GM18517 (cell line): ENCODE measurements around the gene SDCBP2.
A peak's percentile ranks its signal among the peaks of the same experiment; 100 is the strongest.

ENCODE experiments used
- ATAC-seq: cut with Tn5 transposase; IDR thresholded peaks from one replicate; pipeline ENCODE4 v1.9.1; 2021; ENCODE audit warnings: mild to moderate bottlenecking, moderate library complexity; ENCODE audit not compliant: unreplicated experiment

The SDCBP2 gene

GRCh38 chr20:1331801-1332453, 3.0 kb upstream of the SDCBP2 start:
- no peak for ATAC-seq

GRCh38 chr20:1331101-1331500, 2.2 kb upstream of the SDCBP2 start:
- ATAC-seq: no peak

DNA sequence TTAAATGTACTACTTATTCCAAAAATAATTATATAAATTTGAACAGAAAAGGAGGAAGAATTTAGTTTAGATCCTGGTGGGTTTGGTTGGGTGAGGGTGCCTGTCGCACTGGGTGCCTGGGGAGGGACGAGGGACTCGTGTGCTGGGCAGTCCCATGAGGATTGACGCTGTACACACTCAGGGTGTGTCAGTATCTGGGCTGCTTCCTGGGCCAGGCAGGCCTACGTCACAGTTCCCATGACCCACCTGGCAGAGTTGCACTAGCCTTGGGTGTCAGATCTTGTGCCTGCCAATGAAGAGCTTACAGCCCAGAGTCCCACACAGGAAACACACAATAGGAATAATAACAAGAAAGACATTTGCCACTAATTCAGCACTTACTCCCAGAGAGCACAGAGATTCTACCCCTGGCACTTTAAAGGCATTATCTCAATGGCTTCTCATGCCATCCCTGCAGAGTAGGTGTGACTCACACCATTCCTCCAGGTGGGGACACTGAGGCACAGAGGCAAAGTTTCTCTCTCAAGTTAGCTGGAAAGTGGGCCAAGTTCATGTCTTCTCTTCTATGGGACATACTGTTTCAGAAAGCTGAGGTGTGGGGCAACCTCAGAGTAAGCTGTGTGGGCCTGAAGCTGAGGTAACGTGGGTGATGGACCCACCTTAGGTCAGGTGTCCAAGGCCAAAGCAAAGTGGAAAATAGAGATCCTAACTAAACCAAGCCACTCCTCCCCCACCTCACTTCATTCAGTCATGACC, 1.3 kb upstream of the SDCBP2 start:
- ATAC-seq: no peak

- ATAC-seq: no peak
These were observed 886 bp downstream of the SDCBP2 start for GRCh38 chr20:1327827-1328679.

DNA sequence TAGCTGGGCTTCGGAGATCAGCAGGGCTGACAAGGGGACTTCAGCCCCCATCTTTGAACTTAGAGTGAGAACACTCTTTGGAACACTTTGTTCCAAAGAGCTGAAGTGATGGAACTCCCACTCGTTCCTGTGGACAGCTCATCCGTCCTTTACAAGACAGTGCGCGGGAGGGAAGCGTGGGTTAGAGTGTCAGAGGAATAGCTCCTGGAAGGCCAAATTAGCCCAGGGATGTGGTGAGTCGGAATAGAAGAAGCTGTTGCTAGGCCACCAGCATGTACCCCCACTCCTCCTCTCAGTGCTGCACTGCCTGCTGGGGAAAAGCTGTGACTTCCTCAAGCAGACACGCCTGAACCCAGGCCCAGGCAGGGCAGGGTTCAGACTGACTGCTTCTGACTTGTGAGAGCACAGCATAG, 1.7 kb downstream of the SDCBP2 start:
- no peak for ATAC-seq

GRCh38 chr20:1326031-1326930, 2.7 kb downstream of the SDCBP2 start:
- ATAC-seq: no peak

DNA sequence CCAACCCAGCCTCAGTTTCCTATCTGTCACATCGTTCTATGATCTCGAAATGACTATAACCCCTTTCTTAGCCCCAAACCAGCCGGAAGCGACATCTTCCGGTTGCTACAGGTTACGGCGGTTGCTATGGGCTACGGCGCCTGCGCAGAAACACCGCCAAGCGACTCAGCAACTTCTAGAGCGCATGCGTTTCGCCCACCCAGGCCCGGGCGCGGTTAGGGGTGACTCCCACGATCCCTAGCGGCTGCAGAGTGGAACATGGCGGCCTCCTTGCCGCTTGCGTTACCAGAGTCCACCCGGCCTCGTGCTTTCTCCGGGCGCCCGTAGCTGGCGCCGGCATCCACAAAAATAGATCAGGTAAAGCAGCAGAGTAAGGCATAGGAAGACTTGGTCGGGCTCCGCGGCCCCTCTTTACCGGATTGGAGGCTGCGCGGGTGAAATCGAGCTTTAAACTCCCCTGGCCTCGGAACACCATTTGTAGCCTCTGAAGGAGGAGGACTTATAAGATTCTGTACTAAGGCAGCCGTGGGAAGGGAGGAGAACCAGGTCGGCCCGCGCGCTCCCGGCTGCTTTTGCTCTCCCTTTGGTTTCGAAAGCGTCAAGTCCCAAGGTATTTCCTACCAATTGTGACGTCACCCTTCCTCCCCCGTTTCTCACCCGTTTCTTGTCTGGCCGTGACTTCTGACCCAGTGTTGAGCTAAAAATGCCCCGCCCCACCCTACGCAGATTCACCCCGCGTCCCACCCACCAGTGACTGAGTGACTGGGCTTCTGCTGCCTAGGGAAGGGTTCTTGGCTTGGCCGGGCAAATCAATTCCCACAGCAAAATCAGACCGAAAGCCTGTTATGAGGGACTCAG, 3.5 kb downstream of the SDCBP2 start:
- ATAC-seq: peak; percentile 80

DNA sequence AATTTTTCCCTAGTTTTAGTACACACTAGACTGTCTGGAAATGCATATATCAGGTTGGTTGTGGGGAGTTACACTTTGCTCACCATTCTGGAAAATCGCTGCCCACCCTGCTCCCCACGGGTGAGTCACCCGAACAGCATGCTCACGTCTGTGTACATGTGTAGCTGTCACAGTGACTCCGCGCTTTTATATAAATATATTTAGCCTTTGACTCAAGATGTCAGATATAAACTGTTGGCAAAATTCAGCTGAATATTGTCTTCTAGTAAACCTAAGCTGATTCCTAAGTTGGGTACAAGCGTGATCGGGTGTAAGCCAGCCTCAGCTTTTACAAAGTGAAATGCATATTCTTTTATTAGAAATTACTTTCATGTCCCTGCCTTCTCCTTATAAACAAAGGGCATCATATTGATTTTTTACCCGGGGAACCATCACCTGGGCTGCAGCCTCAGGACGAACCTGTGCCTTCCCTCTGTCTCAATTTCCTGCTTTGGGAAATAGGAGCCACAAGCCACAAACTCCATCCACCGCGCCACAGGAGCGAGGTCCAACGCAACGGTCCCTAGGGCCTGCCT, 4.3 kb downstream of the SDCBP2 start:
- no peak for ATAC-seq

GRCh38 chr20:1323830-1324597, 4.9 kb downstream of the SDCBP2 start:
- ATAC-seq: no peak

DNA sequence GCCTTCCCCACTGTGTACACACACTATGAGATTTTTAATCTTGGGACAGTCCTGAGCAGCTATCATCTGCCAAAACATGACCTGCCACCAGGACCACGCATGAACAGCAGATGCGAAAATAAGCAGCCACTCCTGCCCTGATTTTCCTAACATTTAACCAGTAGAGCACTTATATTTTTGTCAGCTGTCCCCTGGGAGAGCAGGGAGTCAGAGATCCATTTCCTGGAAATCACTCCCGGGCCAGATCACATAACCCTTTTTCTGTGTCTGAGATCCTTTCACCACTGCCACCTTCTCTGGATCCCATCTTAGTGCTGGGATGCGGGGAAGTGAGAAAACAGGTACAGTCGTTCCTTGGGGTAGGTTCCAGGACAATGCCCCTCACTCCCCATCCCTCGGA, 5.7 kb downstream of the SDCBP2 start:
- no peak for ATAC-seq

GRCh38 chr20:1322511-1323245, 6.3 kb downstream of the SDCBP2 start:
- ATAC-seq: no peak

DNA sequence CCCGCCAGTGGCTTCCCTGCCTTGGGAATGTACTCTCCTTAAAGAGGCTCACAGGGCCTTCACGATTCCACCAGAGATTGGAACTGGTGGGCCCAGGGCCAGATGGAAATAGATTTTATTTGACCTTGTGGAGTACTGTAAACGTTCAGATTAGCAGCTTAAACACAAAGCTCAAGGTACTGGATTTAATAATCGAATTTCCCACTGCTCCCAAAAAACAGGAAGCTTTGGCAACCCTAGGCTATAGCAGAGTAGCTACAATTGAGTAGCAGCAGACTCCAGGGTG, 7.3 kb downstream of the SDCBP2 start:
- no peak for ATAC-seq

DNA sequence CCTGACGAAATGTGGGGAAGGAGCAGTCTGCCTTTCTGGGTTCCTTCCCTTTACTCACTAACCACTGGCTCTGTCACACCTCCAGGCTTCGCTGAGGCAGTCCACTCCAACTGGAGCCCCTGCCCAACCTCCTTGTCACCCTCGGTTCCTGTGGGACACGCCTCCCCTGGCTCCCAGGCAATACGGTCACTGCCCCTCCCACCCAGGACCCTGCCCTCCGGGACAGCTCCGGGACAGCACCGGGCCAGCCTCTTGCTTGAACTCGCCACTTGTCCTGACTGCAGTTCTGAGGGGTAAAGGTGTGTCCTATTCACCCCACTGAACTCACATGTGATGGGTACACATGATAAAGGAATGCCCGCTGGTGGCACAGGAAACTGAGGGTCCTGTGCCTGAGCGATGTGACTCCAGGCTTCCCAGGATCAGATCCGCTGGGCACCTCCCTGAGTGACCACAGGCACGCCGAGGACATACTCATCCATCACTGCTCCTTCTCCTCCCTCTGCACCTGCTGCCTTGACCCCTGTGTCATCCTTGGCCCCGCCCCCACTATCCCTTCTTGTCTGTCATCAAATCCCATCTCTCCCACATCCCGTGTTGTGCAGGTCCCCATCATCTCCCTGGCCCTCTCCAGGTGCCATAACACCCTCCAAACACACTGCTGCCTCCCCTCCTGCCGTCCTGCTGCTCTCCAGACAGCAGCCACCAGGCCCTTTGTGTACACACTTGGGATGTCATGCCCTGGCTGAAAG, 7.9 kb downstream of the SDCBP2 start:
- ATAC-seq: no peak

DNA sequence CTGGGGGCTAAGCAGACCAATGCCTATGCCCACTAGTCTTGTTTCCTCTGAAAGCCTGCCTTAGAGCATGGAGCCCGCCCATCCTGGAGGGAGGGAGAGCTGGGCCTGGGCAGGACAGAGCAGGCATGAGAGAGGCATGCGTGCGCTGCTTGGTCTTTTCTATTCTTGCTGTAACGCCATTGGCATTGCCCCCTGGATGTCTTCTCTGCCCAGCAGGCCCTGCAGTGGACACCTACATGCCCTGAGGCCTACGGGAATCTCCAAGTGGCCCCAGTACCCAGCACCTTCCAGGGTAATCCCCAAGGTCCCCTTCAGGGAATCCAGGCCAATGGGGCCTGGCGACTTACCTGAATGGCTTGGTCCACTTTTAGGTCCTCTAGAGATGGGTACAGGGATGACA, 8.9 kb downstream of the SDCBP2 start:
- no peak for ATAC-seq

- no peak for ATAC-seq
These were observed 9.5 kb downstream of the SDCBP2 start for GRCh38 chr20:1319462-1319861.

- no peak for ATAC-seq
These were observed 9.9 kb downstream of the SDCBP2 start for GRCh38 chr20:1319051-1319450.

DNA sequence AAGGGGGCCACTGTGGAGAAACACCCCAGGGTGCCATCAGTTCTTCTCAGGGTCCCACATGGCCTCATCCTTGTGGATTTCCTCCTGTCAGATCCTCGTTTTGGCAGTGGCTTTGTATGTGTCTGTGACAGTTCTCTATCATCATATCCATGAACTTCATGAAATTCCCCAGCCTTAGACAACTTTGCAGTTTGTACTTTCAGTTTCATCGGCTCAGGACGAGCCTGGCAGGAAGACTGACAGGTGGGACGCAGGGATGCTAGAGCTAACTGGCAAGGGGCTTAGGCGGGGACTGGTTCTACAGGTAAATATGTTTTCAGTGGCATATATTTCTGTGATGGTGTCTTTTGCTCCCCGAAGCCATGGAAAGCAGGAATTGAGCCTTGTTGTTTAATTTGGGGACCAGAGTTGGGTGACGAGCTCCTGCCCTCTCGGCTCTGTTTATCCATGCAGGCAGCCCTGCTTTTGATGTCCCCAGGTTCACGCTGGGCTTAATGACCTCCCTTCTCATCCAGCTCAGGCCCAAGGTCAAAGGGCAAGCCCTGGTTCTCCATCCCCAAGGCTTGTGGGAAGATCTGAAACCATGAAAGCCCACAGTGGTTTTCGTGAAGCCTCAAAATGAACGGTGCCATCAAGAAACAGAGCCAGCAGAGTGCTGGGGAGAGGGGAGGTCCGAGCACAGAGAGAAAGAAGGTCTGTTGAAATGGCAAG, 11.2 kb downstream of the SDCBP2 start:
- no peak for ATAC-seq
